ENCODE results near the gene MMP7.

MMP7 gene

DNA sequence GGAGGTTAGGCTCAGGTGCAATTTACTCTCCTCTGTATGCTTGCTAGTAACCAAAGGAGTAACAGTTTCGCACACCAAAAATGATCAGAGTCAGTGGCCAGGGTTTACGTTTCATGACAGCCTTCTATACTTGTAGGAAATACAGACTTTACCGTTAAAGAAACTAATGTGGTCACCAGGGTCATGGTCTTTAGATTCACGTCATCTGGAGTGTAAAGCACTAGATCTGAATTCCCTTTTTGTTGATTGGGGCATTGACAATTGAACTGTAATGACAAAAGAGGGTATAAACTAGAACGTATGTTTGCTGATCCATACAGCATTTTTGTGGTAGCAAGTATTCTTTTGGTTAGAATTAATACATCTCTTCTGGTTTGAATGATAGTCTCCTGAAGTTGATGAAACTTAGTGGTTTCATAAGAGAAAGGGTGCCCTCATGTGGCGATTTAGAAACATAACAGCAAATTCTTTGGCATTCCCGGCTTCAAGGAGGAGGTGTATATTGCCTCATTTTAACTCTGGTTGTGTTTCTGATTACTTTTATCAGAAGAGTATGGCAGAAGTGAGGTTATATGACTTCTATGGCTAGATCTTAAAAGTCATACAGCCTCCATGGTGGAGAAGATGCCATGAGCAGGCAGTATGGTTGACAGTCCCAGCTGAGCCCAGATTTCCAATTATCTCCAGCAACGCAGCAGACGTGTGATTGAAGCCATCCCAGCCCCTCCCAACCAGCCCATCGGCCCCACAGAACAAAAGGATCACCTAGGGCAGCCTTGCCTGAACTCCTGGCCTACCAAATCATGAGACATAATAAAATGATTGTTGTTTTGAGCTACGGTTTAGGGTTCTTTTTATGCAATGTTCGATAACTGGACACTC is 35.1 kb downstream of the MMP7 start:
- TF ChIP-seq, protein P1, sequence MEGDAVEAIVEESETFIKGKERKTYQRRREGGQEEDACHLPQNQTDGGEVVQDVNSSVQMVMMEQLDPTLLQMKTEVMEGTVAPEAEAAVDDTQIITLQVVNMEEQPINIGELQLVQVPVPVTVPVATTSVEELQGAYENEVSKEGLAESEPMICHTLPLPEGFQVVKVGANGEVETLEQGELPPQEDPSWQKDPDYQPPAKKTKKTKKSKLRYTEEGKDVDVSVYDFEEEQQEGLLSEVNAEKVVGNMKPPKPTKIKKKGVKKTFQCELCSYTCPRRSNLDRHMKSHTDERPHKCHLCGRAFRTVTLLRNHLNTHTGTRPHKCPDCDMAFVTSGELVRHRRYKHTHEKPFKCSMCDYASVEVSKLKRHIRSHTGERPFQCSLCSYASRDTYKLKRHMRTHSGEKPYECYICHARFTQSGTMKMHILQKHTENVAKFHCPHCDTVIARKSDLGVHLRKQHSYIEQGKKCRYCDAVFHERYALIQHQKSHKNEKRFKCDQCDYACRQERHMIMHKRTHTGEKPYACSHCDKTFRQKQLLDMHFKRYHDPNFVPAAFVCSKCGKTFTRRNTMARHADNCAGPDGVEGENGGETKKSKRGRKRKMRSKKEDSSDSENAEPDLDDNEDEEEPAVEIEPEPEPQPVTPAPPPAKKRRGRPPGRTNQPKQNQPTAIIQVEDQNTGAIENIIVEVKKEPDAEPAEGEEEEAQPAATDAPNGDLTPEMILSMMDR (IDR thresholded peaks at IDR 0.05; ENCODE audit: low read depth, low read length), result peak; percentile 50
- DNase-seq (ENCODE audit: extremely low read depth, low read depth), result peak; percentile 74

- TF ChIP-seq, protein P1 (IDR thresholded peaks at IDR 0.05; ENCODE audit: low read depth, low read length), result no peak
- no peak for DNase-seq (ENCODE audit: extremely low read depth, low read depth)
Observed at GRCh38 chr11:102494216-102494615, 36.3 kb downstream of the MMP7 start.

DNA sequence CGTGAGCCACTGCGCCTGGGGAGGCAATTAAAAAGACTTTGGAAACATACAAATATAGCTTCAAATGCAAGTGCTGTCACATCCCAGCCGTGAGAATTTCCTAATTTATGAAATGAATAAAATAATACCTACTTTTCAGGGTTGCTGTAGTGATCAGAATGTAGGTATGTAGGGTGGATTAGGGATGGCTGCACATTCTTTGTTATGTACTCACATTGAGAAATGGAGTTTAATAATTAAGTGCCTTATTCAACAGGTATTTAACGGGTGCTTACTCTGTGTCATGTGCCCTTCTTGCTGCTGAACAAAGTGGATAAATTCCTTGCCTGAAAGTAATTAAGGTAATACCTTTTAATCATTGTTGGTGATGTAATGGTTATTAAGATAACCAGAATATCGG is 37.0 kb downstream of the MMP7 start:
- DNase-seq (ENCODE audit: extremely low read depth, low read depth), result no peak
- TF ChIP-seq, protein P1 (IDR thresholded peaks at IDR 0.05; ENCODE audit: low read depth, low read length), result no peak

GRCh38 chr11:102491969-102492368 is 38.6 kb downstream of the MMP7 start:
- TF ChIP-seq, protein P1 (IDR thresholded peaks at IDR 0.05; ENCODE audit: low read depth, low read length), result no peak
- DNase-seq (ENCODE audit: extremely low read depth, low read depth), result no peak

GRCh38 chr11:102489186-102490145 is 41.1 kb downstream of the MMP7 start:
- TF ChIP-seq, protein P1 (IDR thresholded peaks at IDR 0.05; ENCODE audit: low read depth, low read length), result no peak
- no peak for DNase-seq (ENCODE audit: extremely low read depth, low read depth)

GRCh38 chr11:102488208-102488607 is 42.3 kb downstream of the MMP7 start:
- TF ChIP-seq, protein P1 (IDR thresholded peaks at IDR 0.05; ENCODE audit: low read depth, low read length), result no peak
- no peak for DNase-seq (ENCODE audit: extremely low read depth, low read depth)

Data from AG09319 (cell line).